Amygdala (tissue), 56 donors: Measurements from ENCODE around the gene TCAP.
"Not testable (repeated sequence)": the region's sequence is repeated elsewhere in the genome, so short reads cannot be mapped to it uniquely, and the experiment has no call there.

ENCODE experiments used
- DNase-seq, 56 donors: peaks; one replicate each; lab custom pipeline; 2025; lab: John Stamatoyannopoulos, UW

Gene TCAP

DNA sequence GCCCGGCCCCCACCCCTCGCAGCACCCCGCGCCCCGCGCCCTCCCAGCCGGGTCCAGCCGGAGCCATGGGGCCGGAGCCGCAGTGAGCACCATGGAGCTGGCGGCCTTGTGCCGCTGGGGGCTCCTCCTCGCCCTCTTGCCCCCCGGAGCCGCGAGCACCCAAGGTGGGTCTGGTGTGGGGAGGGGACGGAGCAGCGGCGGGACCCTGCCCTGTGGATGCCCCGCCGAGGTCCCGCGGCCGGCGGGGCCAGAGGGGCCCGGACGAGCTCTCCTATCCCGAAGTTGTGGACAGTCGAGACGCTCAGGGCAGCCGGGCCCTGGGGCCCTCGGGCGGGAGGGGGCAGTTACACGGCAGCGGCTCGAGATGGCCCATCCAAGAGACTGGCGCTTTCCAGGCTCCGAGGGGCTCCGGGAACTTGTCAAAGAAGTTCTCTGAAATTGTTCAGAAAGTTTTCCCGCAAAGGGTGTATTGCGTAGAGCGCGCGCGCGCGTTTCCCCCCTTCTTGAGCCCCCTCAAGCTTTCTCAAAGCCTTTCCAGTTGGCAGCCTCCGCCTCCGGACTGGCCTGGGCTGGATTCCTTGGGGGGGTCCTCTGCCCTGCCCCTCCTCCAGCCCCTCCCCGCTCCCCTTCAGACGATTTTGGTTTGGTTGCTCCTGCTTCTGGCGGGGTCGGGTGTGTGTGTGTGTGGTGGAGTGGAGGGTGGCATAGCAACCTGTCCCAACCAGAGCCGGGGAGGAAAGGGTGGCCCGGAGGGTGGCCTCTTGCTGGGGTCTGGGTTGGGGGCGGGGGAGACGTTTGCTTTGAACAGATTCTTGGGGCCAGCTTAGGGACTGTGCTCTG, 35.2 kb downstream of the TCAP start:
- DNase-seq, result no peak

DNA sequence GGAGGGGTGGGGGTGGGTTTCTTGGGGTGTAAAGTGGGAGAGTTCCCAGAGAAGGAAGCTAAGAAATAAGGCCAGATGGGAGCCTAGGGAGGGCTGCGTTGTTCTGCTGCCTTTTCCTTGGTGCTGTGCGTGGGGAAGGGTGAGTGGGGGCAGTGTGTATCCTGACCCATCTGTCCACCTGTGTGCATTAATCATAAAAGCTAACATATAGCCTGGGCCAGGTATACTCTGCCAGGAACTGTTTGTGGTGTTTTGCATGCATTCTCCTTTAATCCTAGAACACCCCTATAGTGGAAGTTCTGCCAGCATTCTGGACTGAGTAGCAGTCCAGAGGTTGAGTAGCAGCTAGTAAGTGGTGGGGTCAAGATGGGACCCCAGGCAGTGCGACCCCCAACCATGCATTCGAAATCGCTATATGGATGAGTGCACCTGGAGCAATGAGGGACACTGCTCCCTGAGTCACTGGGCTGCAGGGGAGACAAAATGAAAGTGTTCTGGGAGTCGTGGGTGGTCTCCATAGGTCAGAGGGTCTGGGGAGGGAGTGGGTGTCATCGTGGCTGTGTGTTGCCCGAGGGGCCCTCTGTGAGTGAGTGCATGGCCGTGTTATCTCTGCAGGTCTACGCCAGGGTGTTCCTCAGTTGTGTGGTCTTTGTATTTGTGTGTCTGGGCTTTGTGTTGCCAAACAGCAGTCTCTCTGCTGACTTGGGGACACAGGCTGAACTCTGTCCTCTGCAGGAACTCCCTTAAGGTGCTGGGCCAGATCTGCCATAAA, 36.0 kb downstream of the TCAP start:
- DNase-seq, result no peak

DNA sequence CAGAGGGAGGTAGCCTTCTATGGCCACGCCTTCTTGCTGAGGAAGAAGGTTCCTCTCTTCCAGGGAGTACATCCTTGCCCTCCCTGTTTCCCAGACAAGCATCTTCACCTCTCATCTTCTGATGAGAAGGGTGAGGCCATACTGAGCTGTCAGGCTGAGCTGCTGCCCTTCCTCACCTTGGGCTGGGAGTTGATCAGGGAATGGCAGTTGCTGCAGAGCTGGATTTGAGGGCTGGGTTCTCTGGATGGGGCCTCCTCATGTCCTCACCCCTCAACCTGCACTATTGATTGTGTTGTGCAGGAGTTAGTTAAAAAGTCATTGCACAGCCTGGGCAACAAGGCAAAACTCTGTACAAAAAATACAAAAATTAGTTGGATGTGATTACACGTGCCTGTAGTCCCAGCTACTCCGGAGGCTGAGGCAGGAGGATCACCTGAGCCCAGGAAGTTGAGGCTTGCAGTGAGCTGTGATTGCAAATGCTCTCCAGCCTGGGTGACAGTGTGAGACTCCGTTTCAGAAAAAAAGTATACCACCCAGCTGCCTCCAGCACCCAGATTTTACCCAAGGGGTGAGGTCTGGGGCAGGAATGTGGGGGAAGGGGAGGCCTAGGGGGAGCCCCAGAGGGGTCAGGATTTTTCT, 36.8 kb downstream of the TCAP start:
- no peak for DNase-seq

GRCh38 chr17:39702901-39703893, 38.0 kb downstream of the TCAP start:
- DNase-seq, result no peak

- DNase-seq, result no peak
Measured at GRCh38 chr17:39703913-39704312, 38.8 kb downstream of the TCAP start.

DNA sequence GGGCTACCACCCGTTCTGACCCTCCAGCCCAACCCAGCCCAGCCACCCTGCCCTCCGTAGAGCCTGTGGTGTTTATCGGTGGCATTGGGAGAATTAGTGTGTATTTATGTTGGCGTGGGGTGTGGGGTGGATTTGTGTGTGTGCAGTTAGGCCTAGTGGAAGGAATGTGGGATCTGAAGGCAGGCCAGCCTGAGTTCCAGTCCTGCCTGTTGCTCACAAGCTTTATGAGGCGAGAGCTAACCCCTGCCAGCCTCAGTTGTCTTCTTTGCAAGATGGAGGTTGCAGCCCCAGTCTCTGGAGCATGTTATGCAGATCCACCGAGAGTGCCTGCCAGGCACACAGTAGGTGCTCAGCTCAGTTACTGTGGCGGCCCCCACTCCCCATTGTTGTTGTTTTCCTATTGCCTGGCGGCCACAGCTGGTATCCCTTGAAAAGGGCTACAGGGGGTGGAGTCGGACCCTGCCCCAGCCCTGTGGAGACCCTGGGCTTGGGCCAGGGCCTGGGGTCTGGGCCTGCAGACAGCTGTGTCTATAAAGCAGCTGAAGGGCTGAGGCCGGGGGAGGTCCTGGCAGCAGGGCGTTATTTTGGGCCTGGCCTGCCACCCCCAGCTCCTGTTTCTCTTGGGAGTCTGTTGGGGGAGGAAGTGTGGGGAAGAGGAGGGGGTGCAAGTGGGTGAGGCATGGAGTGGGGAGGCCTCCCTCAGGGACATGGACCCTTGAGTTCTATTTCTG, 39.8 kb downstream of the TCAP start:
- no peak for DNase-seq

DNA sequence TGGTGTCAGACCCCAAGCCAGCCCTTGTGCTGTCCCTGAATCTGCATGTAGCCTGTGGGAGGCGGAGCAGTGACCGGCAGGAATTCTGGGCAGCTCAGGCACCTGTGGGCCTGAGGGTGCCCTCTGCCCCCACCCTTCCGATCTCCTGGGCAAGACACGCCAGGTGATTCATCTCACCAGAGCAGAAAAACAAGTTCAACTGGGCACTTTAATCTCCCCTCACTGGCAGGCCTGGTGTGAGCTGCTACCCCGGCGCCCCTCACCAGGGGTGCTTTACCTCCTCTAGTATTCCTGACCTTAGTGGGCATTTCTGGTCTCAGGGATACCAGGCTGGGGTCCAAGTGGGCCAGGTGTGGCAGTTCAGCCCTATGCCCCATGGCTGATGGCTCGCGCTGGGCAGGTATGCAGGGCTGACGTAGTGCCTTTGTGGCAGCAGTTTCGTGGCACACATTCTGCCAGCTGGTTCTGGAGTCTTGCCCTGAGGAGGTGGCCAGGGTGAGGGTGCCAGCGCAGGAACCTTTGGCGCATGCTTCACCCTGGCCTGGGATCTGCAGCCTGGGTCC, 40.7 kb downstream of the TCAP start:
- DNase-seq, result peak in 6 of 56 donors; percentile 13 to 39 (median 20)

DNA sequence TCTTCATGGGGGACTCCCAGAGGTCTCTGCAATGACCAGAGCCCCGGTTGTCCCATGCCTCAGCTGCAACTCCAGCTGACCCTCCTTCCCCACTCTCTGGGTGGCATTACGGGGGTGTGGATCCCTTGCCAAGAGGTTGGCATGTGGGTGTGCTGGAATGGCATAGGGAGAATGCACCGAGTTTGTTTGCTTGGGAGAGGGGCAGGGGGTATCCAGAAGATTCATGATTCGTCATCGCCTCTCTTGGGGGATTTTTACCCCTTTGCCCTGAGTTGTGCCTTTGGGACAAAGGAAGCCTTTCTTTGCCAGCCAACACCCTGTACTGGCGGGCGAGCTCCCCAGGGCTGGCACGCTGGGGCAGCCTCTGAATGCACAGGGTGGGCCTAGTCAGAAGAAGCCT, 41.2 kb downstream of the TCAP start:
- DNase-seq, result no peak

- DNase-seq, result no peak
Measured at GRCh38 chr17:39706921-39707337, 41.8 kb downstream of the TCAP start.

GRCh38 chr17:39709319-39709997, 44.3 kb downstream of the TCAP start:
- no peak for DNase-seq

DNA sequence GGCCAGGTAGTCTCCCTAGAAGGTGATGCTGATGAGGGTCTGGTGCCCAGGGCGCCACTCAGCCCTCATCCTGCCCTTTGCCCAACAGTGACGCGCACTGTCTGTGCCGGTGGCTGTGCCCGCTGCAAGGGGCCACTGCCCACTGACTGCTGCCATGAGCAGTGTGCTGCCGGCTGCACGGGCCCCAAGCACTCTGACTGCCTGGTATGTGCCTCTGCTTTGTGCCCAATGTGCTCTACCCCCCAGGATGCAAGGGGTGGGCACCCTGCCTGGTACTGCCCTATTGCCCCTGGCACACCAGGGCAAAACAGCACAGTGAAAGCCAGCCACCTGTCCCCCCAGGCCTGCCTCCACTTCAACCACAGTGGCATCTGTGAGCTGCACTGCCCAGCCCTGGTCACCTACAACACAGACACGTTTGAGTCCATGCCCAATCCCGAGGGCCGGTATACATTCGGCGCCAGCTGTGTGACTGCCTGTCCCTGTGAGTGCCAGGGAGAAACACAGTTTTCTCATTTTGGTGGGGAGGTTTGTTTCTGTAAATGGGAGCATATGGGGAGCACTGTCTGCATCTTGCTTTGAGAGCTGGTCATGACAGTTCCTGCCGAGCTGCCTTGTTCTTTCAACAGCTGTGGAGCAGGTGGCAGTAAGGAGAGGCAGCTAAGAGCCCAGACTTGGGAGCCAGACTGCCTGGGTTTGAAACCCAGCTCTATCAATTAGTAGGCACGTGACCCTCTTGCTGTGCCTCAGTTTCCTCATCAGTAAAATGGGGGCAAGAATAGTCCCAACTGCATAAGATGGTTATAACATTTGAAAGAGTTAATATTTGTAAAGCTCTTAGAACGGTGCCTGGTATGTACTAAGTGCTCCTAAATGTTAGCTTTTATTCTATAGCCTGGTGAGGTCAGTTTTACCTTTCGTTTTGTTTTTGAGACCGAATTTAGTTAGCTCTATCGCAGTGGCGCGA, 45.1 kb downstream of the TCAP start:
- DNase-seq, result no peak

GRCh38 chr17:39711071-39711470, 45.9 kb downstream of the TCAP start:
- DNase-seq, result not testable (repeated sequence)

DNA sequence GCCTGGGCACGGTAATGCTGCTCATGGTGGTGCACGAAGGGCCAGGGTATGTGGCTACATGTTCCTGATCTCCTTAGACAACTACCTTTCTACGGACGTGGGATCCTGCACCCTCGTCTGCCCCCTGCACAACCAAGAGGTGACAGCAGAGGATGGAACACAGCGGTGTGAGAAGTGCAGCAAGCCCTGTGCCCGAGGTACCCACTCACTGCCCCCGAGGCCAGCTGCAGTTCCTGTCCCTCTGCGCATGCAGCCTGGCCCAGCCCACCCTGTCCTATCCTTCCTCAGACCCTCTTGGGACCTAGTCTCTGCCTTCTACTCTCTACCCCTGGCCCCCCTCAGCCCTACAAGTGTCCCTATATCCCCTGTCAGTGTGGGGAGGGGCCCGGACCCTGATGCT, 46.7 kb downstream of the TCAP start:
- no peak for DNase-seq

DNA sequence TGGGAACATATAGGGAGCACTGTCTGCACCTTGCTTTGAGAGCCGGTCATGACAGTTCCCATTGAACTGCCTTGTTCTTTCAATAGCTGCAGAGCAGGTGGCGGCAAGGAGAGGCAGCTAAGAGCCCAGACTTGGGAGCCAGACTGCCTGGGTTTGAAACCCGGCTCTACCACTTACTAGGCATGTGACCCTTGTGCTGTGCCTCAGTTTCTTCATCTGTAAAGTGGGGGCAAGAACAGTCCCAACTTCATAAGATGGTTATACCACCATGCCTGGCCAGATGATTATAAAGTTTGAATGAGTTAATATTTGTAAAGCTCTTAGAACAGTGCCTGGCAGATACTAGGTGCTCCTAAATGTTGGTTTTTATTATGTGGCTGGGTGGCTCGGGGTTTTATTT, 49.1 kb downstream of the TCAP start:
- no peak for DNase-seq

DNA sequence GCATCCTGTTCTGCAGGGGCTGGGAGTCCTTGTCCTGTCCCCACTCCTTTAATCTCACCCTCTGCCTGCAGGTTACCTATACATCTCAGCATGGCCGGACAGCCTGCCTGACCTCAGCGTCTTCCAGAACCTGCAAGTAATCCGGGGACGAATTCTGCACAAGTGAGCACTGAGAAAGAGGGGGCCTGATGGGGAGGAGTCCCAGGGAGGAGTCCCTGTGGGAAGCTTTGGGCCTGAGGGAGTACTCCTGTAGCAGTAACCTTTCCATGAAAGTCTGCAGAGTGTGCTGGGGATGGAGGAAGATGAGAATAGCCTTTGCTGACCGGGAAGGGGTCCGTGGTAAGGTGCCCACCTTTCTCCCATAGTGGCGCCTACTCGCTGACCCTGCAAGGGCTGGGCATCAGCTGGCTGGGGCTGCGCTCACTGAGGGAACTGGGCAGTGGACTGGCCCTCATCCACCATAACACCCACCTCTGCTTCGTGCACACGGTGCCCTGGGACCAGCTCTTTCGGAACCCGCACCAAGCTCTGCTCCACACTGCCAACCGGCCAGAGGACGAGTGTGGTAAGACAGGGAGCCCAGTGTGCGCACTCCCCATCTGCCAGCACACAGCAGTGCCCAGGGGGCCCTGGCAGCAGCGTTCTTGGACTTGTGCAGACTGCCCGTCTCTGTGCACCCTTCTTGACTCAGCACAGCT, 50.4 kb downstream of the TCAP start:
- DNase-seq, result no peak
